GM10266 (cell line): ENCODE data around the gene C1orf174.

Source experiments
- DNase-seq: peaks from one replicate; pipeline ENCODE4 v3.0.0; 2012; ENCODE audit errors: extremely low spot score
- TF ChIP-seq, protein P1 (sequence below): IDR thresholded peaks from 2 replicates; pipeline ENCODE4 v1.5.1; 2012; ENCODE audit warnings: mild to moderate bottlenecking, low read depth; ENCODE audit not compliant: control insufficient read depth, insufficient read depth; ENCODE audit errors: missing control alignments

The C1orf174 gene

DNA sequence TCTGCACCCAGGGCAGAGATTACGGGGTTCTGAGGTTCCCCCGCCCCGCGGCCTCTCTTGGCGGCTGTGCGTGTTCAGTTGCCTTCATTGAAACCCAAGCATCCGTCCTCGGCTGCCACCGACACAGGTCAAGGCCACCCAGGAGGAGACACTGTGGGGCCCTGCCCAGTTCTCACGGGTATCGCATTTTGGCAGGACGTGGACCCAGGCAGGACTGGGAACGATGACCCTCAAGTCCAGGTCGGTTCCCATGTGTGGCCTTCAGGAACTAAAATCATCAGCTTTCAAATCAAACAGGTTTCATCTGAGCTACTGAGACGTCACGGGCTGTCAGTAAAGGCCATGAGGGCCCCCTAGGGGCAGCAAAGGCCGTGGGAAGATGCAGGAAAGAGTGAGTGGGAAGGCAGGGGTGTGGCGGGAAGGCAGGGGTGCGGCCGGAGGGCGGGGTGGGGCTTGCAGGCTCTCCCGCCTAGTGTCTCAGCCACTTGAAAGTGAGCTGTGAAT lies 7.0 kb upstream of the C1orf174 start:
- DNase-seq, result no peak
- TF ChIP-seq, protein P1, sequence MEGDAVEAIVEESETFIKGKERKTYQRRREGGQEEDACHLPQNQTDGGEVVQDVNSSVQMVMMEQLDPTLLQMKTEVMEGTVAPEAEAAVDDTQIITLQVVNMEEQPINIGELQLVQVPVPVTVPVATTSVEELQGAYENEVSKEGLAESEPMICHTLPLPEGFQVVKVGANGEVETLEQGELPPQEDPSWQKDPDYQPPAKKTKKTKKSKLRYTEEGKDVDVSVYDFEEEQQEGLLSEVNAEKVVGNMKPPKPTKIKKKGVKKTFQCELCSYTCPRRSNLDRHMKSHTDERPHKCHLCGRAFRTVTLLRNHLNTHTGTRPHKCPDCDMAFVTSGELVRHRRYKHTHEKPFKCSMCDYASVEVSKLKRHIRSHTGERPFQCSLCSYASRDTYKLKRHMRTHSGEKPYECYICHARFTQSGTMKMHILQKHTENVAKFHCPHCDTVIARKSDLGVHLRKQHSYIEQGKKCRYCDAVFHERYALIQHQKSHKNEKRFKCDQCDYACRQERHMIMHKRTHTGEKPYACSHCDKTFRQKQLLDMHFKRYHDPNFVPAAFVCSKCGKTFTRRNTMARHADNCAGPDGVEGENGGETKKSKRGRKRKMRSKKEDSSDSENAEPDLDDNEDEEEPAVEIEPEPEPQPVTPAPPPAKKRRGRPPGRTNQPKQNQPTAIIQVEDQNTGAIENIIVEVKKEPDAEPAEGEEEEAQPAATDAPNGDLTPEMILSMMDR, result peak; percentile 41

DNA sequence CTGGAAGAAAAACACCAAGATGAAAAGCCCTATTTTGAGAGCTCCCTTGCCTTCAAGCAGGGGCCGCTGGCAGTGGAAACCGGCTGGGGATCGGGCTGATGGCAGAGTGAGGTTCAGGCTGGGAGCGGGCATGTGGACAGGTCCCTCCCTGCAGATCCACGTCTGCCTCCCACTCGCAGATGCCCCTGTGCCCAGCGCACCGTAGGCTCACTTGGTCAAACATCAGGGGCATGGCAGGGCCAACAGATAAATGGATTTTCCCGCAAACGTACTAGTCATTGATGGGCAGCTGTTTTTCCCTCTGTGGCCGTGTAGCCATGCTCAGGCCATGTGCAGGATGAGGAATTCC lies 6.6 kb upstream of the C1orf174 start:
- DNase-seq, result no peak
- TF ChIP-seq, protein P1, result no peak

DNA sequence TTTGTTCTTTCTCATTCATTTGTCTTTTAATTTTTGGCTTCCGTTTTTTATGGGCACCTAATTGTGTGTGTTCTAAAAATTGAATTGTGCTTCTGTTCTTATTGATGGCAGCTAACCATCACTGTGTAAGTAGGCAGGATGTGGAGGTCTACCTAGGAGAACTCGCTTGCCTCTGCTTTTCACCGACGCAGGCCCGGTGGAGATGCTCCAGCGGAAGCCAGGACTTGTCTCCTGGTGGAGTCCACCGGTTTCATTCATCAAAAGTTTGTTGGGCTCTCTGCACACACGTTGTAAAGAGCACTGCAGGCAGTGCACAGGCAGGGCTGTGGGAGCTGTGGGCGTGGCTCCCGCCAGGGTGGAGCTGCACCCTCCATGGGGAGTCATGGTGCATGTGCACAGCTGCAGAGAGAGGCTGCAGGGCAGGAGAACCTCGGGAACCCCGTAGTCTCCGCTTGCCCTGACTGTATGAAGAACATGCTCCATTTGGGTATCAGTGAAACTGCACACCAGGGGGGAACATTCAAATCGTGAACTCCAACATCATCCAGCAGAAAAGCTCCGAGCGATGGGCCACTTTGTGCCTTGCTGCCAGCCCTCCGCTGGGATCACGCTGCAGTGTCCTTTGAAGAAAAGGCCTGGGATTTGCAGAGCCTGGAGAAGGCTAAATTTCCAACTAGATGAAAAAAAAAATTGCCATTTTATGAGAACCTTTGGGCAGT lies 6.0 kb upstream of the C1orf174 start:
- no peak for DNase-seq
- TF ChIP-seq, protein P1, result no peak

DNA sequence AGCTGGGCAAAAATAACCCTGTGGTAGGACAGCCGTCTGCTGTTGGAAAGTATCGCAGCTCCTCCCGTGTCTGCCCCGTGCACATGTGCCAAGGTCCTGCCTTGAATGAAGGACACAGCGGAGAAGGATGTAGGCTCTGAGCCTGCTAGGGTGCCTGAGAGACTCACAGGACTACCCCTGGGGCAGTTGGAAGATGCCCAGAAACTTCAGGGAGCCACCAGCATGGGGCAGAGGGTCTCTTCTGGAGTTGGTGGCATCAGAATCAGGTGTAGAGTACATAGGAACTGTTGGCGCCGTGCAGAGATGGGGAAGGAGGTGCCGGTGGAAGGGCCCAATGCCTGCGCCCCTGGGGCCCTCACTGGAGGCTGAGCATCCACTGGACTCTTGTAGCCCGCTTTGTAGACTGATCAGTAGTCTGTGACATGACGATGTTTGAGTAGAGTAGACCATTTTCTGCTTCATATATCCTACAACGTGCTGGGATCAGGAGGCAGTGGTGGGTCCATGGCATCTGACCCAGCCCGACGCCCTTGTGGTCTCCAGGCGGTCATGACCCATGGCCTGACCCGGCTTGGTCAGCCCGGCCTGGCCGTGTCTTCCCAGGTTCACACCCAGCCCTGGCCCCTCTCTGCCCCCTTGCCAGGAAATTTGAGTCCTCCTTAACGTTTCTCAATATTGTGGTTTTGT lies 5.3 kb upstream of the C1orf174 start:
- no peak for DNase-seq

DNA sequence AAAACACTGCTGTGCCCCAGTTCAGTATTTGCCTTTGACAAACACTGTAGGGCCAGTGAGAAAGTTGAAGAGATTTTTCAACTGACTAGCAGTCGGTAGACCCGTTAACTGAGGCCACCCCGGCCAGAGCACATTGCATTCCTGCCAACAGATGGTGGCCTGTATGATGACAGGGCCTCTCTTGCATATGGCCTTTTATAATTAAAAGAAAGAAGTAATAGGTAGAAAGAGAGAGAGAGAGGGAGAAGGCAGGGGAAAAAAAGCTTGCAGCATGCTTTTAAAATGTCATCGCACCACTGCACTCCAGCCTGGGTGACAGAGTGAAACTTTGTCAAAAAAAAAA lies 4.7 kb upstream of the C1orf174 start:
- no peak for DNase-seq
- TF ChIP-seq, protein P1, result no peak

More for the DNA sequence above, 5.3 kb upstream of the C1orf174 start:
- TF ChIP-seq, protein P1, result no peak

DNA sequence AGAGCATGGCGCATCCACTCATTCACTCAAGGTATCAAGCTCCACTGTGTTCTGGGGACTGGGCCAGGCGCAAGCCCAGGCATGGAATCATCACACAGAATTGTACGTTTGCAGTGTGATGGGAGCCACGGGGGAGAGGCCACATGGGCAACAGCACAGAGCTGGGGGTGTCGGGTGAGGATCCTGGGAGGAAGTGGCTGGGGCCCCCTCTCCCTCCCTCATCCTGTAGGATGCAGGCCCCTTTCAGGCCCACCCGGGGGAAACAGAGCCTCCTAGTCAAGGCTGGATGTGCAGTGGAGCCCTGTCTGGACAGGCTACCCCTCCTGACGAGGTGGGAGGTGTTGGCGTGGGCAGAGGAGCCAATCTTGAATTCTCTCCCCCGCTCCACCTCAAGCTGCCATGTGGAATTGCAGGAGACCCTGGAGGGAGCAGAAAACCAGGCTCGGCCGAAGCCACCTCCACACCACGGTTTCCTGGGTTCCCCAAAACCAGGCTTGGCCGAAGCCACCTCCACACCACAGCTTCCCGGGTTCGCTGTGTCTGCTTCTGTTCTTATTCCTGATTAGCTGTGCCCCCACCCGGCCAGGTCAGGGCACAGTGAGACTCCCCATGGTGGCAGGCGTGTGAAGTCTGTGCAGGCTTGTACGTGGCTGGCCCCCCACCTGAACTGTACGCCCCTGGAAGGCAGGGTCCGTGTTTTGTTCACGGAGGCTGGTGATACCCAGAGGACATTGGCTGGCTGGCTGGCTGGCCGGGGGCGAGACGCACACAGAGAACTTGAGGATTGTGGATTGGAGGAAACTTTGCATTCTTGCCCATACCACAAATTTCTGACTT lies 4.2 kb upstream of the C1orf174 start:
- TF ChIP-seq, protein P1, result no peak
- DNase-seq, result no peak
